GM12872 (cell line): ENCODE data around the gene TMEM47.

ENCODE experiments used
- TF ChIP-seq, protein P1 (sequence below): IDR thresholded peaks from 3 replicates; pipeline ENCODE4 v1.5.1; 2011; ENCODE audit warnings: low read depth, mild to moderate bottlenecking, low read length, moderate library complexity; ENCODE audit not compliant: insufficient read depth

Gene TMEM47

DNA sequence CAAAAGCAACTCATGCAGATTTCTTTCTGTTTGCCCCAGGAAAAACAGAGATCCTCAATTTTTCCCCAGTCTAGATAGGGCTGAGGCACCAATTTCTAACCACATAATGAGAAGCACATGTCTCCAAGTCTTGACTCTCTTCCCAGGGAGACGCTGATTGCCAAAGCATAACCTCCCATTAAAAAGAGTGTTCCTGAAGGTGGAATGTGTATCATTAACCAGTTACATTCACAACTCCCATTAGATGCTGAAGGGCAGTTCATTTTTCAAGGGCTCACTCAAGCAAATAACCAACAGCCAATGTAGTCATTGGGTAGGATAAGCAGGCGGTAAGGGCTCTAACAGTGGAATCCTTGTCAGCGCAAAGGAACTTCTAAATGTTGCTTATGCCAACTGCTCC is 27.5 kb downstream of the TMEM47 start:
- TF ChIP-seq, protein P1, sequence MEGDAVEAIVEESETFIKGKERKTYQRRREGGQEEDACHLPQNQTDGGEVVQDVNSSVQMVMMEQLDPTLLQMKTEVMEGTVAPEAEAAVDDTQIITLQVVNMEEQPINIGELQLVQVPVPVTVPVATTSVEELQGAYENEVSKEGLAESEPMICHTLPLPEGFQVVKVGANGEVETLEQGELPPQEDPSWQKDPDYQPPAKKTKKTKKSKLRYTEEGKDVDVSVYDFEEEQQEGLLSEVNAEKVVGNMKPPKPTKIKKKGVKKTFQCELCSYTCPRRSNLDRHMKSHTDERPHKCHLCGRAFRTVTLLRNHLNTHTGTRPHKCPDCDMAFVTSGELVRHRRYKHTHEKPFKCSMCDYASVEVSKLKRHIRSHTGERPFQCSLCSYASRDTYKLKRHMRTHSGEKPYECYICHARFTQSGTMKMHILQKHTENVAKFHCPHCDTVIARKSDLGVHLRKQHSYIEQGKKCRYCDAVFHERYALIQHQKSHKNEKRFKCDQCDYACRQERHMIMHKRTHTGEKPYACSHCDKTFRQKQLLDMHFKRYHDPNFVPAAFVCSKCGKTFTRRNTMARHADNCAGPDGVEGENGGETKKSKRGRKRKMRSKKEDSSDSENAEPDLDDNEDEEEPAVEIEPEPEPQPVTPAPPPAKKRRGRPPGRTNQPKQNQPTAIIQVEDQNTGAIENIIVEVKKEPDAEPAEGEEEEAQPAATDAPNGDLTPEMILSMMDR, result no peak

DNA sequence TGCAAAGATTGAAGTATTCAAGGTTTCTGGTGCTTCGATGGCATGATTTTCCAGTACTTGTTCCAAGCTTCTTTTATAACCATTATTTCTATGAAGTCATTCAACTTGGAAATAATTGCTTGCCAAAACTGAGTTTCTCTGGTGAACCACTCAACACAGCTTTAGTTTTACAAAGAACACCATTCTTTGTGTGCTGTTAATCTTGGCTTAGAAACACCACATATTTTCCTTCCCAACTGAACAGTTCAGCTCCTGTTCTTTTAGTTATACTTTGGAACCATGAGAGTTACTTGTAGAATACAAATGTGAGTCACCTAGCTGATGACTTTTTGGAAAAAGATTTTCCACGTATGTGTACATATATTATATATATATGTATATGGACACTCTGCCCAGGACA is 32.7 kb downstream of the TMEM47 start:
- TF ChIP-seq, protein P1, result no peak

DNA sequence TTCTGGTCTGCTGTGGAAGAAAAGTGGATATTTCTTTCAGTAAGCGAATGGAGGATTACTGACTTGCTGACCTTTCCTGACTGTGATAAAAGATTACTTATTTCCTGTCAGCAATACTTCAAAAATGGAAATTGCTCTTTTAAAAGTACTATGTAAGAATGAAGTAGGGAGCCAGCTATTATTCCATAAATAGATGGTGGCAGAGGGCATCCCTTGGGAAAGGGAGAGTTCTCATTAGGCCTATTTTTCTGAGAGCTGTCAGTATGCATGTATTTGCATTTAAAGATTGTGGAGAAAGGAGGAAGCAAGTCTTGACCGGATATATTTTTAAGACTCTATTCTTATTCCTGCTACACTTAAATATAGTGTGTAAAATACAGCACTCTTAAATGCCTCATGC is 37.2 kb downstream of the TMEM47 start:
- TF ChIP-seq, protein P1, result no peak

DNA sequence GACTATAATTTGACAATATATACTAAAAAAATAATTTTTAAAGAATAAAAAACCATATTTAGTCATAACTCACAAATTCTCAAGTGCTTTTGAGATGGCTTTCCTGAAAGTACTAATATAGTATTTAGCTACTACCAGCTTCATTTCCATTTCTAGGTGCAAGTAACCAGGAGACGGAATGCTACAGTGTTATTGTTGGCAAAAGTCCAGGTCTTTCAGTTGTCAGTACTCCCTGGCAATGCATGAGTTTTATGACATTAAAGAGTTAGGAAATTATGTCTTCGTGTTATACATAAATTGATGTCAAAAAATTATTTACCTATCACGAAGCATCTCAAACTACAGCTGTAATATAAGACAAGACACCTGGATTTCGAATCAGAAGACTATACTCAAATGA is 45.0 kb downstream of the TMEM47 start:
- TF ChIP-seq, protein P1, result no peak

DNA sequence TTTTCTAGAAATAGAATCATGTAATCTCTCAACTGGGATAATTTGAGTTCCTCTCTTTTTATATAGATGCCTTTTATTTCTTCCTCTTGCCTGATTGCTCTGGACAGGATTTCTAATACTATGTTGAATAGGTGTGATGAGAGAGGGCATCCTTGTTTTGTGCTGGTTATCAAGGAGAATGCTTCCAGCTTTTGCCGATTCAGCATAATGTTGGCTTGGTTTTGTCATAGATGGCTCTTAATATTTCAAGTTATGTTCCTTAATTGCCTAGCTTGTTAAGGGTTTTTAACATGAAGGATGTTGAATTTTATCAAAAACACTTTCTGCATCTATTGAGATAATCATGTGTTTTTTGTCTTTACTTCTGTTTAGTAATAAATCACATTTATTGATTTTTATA is 58.7 kb downstream of the TMEM47 start:
- TF ChIP-seq, protein P1, result no peak

DNA sequence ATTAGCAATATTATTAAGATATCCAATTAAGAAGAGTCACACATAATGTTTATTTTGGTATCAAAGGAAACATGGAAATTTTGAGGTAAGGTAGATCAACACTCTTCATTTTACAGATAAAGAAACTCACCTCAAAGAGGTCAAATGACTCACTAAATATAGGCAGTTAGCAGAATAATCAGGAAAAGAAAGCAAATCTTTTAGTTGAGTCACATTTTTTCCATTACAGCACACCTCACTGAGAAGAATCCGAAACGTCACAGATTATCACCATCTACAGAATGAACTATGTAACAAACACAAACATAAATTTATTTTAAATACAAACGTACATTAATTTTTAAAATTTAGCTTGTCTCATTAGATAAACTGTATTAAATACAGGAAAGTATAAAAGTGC is 70.1 kb downstream of the TMEM47 start:
- TF ChIP-seq, protein P1, result no peak

DNA sequence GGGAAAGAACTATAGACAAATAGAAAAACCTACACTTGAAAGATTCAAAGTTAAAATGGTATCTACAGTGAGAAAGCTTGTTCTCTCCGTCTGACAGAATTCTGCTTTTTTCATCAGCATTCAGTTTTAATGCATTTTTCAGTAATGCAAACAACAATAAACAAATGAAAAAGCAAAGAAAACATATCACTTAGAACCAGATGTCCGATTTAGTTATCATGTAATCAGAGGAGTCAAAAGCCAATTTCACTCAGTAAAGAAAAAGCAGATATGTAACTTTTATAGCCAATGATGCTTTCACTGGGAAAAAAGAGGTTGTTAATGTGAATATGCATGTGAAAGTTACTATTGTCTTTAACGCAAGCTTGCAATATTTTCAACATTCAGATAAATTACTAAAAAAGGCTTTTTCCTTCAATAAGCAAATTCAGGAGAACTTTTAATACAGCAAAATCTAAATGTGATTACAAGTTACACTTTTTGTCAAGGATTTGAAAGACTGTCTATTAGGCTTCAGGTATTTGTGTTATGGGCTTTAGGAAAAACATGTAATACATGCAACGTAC is 70.7 kb downstream of the TMEM47 start:
- TF ChIP-seq, protein P1, result no peak
